ENCODE results near the gene RAPGEF5. TPM values are rescaled to one million over a fixed set of nuclear protein-coding genes. Genes with fewer than 3 reads are reported as not detected.

RAPGEF5 gene
- polyA plus RNA-seq, 1 donor: 29.8 TPM

GRCh38 chr7:22399091-22399490 lies 42.1 kb upstream of the RAPGEF5 start:
- no peak overlapping the region for H3K27ac ChIP-seq (ENCODE audit: low read length)
- no peaks in the 10 kb centered on the region for H3K36me3 ChIP-seq (ENCODE audit: control insufficient read depth, insufficient read depth, low read length)
- no peaks in the 10 kb centered on the region for H3K9me3 ChIP-seq (ENCODE audit: control insufficient read depth, low read depth, low read length)
- H3K4me3 ChIP-seq (ENCODE audit: low read length): no peak overlapping the region
- H3K27me3 ChIP-seq (ENCODE audit: control insufficient read depth, insufficient read depth, low read length): no peaks in the 10 kb centered on the region
- DNase-seq: no peak
- peaks cover 4% of the 10 kb centered on the region for H3K4me1 ChIP-seq (ENCODE audit: control insufficient read depth, insufficient read depth, low read length)

GRCh38 chr7:22397981-22398380 lies 41.0 kb upstream of the RAPGEF5 start:
- no peaks in the 10 kb centered on the region for H3K36me3 ChIP-seq (ENCODE audit: control insufficient read depth, insufficient read depth, low read length)
- no peak overlapping the region for H3K4me3 ChIP-seq (ENCODE audit: low read length)
- no peaks in the 10 kb centered on the region for H3K27me3 ChIP-seq (ENCODE audit: control insufficient read depth, insufficient read depth, low read length)
- no CpG with 5 or more reads among the region's 5 CpGs for WGBS (ENCODE audit: insufficient coverage, low lambda C conversion rate)
- DNase-seq: no peak
- H3K27ac ChIP-seq (ENCODE audit: low read length): no peak overlapping the region
- no peaks in the 10 kb centered on the region for H3K9me3 ChIP-seq (ENCODE audit: control insufficient read depth, low read depth, low read length)
- peaks cover 7% of the 10 kb centered on the region for H3K4me1 ChIP-seq (ENCODE audit: control insufficient read depth, insufficient read depth, low read length)

DNA sequence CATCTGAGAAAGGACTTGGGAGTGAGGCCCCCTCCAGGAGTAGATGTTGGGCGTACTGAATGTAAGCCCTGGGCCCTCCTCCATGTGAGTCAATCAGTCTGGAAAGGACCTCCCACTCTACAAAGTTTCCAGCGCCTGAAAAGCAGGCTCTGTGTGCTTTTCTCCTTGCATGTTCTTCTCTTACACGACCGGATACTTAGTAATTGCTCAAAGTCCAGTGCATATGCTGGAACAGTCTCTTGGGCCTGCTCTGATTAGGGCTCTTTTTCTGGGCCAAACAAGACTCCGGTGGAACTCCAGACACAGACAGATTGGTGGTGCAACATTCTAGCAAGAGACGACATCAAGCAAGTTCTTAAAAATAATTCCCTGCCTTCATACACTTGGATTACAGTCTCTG lies 38.3 kb upstream of the RAPGEF5 start:
- DNase-seq: peak; percentile 12 to 20
- Histone ChIP-seq H3K36me3 (ENCODE audit: control insufficient read depth, insufficient read depth, low read length) (no peaks in the 10 kb centered on the region), H3K4me3 (ENCODE audit: low read length) (no peak overlapping the region), H3K4me1 (ENCODE audit: control insufficient read depth, insufficient read depth, low read length) (peaks cover 7% of the 10 kb centered on the region), H3K27me3 (ENCODE audit: control insufficient read depth, insufficient read depth, low read length) (no peaks in the 10 kb centered on the region), H3K27ac (ENCODE audit: low read length) (no peak overlapping the region), H3K9me3 (ENCODE audit: control insufficient read depth, low read depth, low read length) (no peaks in the 10 kb centered on the region)
- WGBS (ENCODE audit: insufficient coverage, low lambda C conversion rate): no CpG with 5 or more reads among the region's 6 CpGs

GRCh38 chr7:22394739-22395138 lies 37.8 kb upstream of the RAPGEF5 start:
- H3K27ac ChIP-seq (ENCODE audit: low read length): peak overlapping the region; percentile 14
- WGBS (ENCODE audit: insufficient coverage, low lambda C conversion rate): no CpG with 5 or more reads among the region's 3 CpGs
- H3K27me3 ChIP-seq (ENCODE audit: control insufficient read depth, insufficient read depth, low read length): no peaks in the 10 kb centered on the region
- peaks cover 7% of the 10 kb centered on the region for H3K4me1 ChIP-seq (ENCODE audit: control insufficient read depth, insufficient read depth, low read length)
- no peak overlapping the region for H3K4me3 ChIP-seq (ENCODE audit: low read length)
- no peaks in the 10 kb centered on the region for H3K36me3 ChIP-seq (ENCODE audit: control insufficient read depth, insufficient read depth, low read length)
- H3K9me3 ChIP-seq (ENCODE audit: control insufficient read depth, low read depth, low read length): no peaks in the 10 kb centered on the region
- DNase-seq: no peak

GRCh38 chr7:22393913-22394729 lies 37.2 kb upstream of the RAPGEF5 start:
- Histone ChIP-seq H3K27me3 (ENCODE audit: control insufficient read depth, insufficient read depth, low read length) (no peaks in the 10 kb centered on the region), H3K4me1 (ENCODE audit: control insufficient read depth, insufficient read depth, low read length) (peaks cover 7% of the 10 kb centered on the region), H3K4me3 (ENCODE audit: low read length) (no peak overlapping the region), H3K27ac (ENCODE audit: low read length) (peak overlapping the region; percentile 14), H3K36me3 (ENCODE audit: control insufficient read depth, insufficient read depth, low read length) (no peaks in the 10 kb centered on the region), H3K9me3 (ENCODE audit: control insufficient read depth, low read depth, low read length) (no peaks in the 10 kb centered on the region)
- DNase-seq: peak in 1 of 2 donors; percentile 25
- 43% methylated on average over 1 of the region's 13 CpGs for WGBS (ENCODE audit: insufficient coverage, low lambda C conversion rate)

- DNase-seq: no peak
- Histone ChIP-seq H3K4me3 (ENCODE audit: low read length) (no peak overlapping the region), H3K4me1 (ENCODE audit: control insufficient read depth, insufficient read depth, low read length) (peaks cover 7% of the 10 kb centered on the region), H3K36me3 (ENCODE audit: control insufficient read depth, insufficient read depth, low read length) (no peaks in the 10 kb centered on the region), H3K27ac (ENCODE audit: low read length) (no peak overlapping the region), H3K9me3 (ENCODE audit: control insufficient read depth, low read depth, low read length) (no peaks in the 10 kb centered on the region), H3K27me3 (ENCODE audit: control insufficient read depth, insufficient read depth, low read length) (no peaks in the 10 kb centered on the region)
- WGBS (ENCODE audit: insufficient coverage, low lambda C conversion rate): no CpG with 5 or more reads among the region's 1 CpG
These were observed 33.6 kb upstream of the RAPGEF5 start for GRCh38 chr7:22390516-22390915.

GRCh38 chr7:22389892-22390291 lies 32.9 kb upstream of the RAPGEF5 start:
- Histone ChIP-seq H3K9me3 (ENCODE audit: control insufficient read depth, low read depth, low read length) (no peaks in the 10 kb centered on the region), H3K27ac (ENCODE audit: low read length) (no peak overlapping the region), H3K36me3 (ENCODE audit: control insufficient read depth, insufficient read depth, low read length) (no peaks in the 10 kb centered on the region), H3K27me3 (ENCODE audit: control insufficient read depth, insufficient read depth, low read length) (no peaks in the 10 kb centered on the region), H3K4me1 (ENCODE audit: control insufficient read depth, insufficient read depth, low read length) (peaks cover 7% of the 10 kb centered on the region), H3K4me3 (ENCODE audit: low read length) (no peak overlapping the region)
- WGBS (ENCODE audit: insufficient coverage, low lambda C conversion rate): no CpG with 5 or more reads among the region's 2 CpGs
- no peak for DNase-seq

DNA sequence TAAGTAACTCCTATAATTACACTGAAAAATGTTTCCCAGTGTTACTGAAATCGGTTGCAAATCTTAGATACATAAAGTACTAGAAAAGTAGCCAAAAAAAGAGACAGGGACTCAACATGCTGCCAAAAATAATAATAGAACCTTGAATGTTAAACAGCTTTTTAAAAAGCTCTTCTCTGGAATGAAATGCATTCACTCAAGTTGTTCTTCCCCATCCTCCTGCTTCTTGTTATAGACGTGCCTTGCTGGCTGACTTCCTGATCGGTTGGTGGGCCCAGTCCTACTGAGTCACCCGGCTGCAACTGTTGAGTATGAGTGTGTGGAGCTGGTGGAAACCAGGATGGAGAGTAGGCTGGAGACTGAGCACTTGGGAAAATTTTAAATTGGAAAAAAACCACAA lies 30.6 kb upstream of the RAPGEF5 start:
- H3K4me3 ChIP-seq (ENCODE audit: low read length): no peak overlapping the region
- no peak overlapping the region for H3K27ac ChIP-seq (ENCODE audit: low read length)
- H3K27me3 ChIP-seq (ENCODE audit: control insufficient read depth, insufficient read depth, low read length): no peaks in the 10 kb centered on the region
- H3K36me3 ChIP-seq (ENCODE audit: control insufficient read depth, insufficient read depth, low read length): no peaks in the 10 kb centered on the region
- no peaks in the 10 kb centered on the region for H3K9me3 ChIP-seq (ENCODE audit: control insufficient read depth, low read depth, low read length)
- no peak for DNase-seq
- WGBS (ENCODE audit: insufficient coverage, low lambda C conversion rate): 80% methylated on average over 1 of the region's 4 CpGs
- no peaks in the 10 kb centered on the region for H3K4me1 ChIP-seq (ENCODE audit: control insufficient read depth, insufficient read depth, low read length)

- no peaks in the 10 kb centered on the region for H3K9me3 ChIP-seq (ENCODE audit: control insufficient read depth, low read depth, low read length)
- no peak for DNase-seq
- H3K36me3 ChIP-seq (ENCODE audit: control insufficient read depth, insufficient read depth, low read length): no peaks in the 10 kb centered on the region
- no peak overlapping the region for H3K4me3 ChIP-seq (ENCODE audit: low read length)
- no peaks in the 10 kb centered on the region for H3K4me1 ChIP-seq (ENCODE audit: control insufficient read depth, insufficient read depth, low read length)
- H3K27me3 ChIP-seq (ENCODE audit: control insufficient read depth, insufficient read depth, low read length): no peaks in the 10 kb centered on the region
- H3K27ac ChIP-seq (ENCODE audit: low read length): no peak overlapping the region
- WGBS (ENCODE audit: insufficient coverage, low lambda C conversion rate): no CpG with 5 or more reads among the region's 1 CpG
These were observed 29.9 kb upstream of the RAPGEF5 start for GRCh38 chr7:22386865-22387264.

GRCh38 chr7:22386206-22386858 lies 29.4 kb upstream of the RAPGEF5 start:
- DNase-seq: no peak
- H3K27me3 ChIP-seq (ENCODE audit: control insufficient read depth, insufficient read depth, low read length): no peaks in the 10 kb centered on the region
- H3K36me3 ChIP-seq (ENCODE audit: control insufficient read depth, insufficient read depth, low read length): no peaks in the 10 kb centered on the region
- H3K27ac ChIP-seq (ENCODE audit: low read length): no peak overlapping the region
- no peak overlapping the region for H3K4me3 ChIP-seq (ENCODE audit: low read length)
- H3K9me3 ChIP-seq (ENCODE audit: control insufficient read depth, low read depth, low read length): no peaks in the 10 kb centered on the region
- no CpG with 5 or more reads among the region's 2 CpGs for WGBS (ENCODE audit: insufficient coverage, low lambda C conversion rate)
- H3K4me1 ChIP-seq (ENCODE audit: control insufficient read depth, insufficient read depth, low read length): no peaks in the 10 kb centered on the region

GRCh38 chr7:22385326-22385725 lies 28.4 kb upstream of the RAPGEF5 start:
- WGBS (ENCODE audit: insufficient coverage, low lambda C conversion rate): no CpG with 5 or more reads among the region's 4 CpGs
- DNase-seq: no peak
- H3K27ac ChIP-seq (ENCODE audit: low read length): no peak overlapping the region

More at GRCh38 chr7:22385326-22385725, 28.4 kb upstream of the RAPGEF5 start:
- no peak overlapping the region for H3K4me3 ChIP-seq (ENCODE audit: low read length)
- no peaks in the 10 kb centered on the region for H3K4me1 ChIP-seq (ENCODE audit: control insufficient read depth, insufficient read depth, low read length)
- no peaks in the 10 kb centered on the region for H3K36me3 ChIP-seq (ENCODE audit: control insufficient read depth, insufficient read depth, low read length)
- H3K9me3 ChIP-seq (ENCODE audit: control insufficient read depth, low read depth, low read length): no peaks in the 10 kb centered on the region
- H3K27me3 ChIP-seq (ENCODE audit: control insufficient read depth, insufficient read depth, low read length): no peaks in the 10 kb centered on the region

All from large intestine (tissue), 3 donors.